ENCODE measurements around the gene ZSCAN10.

The ZSCAN10 gene

GRCh38 chr16:3112058-3112880, 13.2 kb upstream of the ZSCAN10 start, which contains the start of gene ZNF205:
ZNF205 (plus strand) TSS chr16:3112586; CDS start chr16:3113431, 845 bp downstream.
- no peak for DNase-seq (ENCODE audit: low read depth in 3 of 3)

- DNase-seq (ENCODE audit: low read depth in 3 of 3) = peak; percentile 85 to 91 (median 85)
Measured at GRCh38 chr16:3106205-3106928, 7.3 kb upstream of the ZSCAN10 start.

DNA sequence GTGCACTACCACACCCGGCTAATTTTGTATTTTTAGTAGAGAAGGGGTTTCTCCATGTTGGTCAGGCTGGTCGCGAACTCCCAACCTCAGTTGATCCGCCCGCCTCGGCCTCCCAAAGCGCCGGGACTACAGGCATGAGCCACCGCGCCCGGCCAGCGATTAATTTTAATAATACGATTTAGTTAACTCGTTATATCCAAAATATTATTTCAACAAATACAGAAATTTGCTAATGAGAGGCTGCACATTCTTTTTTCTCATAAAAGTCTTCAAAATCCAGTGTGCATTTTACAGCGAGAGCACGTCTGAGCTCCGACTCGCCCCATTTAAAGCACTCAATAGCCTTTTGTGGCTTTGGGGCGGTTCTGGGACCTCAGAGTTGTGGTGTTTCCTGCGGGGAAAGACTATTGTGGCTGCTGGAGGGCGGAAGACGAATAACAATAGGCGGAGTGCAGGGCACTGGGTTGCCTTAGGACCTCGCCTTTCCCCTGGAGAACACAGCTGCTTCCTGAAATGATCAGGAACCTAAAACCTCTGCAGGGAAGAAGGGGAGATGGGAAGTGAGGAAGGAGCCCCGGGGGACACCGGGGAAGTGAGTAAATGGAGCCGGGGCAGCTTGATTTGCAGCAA, 2.9 kb upstream of the ZSCAN10 start:
- no peak for DNase-seq (ENCODE audit: low read depth in 3 of 3)

- peak in 2 of 3 donors; percentile 37 to 61 for DNase-seq (ENCODE audit: low read depth in 3 of 3)
Measured at GRCh38 chr16:3101018-3101840, 2.1 kb upstream of the ZSCAN10 start.

GRCh38 chr16:3099732-3100499, 822 bp upstream of the ZSCAN10 start:
- peak; percentile 90 to 99 (median 94) for DNase-seq (ENCODE audit: low read depth in 3 of 3)

DNA sequence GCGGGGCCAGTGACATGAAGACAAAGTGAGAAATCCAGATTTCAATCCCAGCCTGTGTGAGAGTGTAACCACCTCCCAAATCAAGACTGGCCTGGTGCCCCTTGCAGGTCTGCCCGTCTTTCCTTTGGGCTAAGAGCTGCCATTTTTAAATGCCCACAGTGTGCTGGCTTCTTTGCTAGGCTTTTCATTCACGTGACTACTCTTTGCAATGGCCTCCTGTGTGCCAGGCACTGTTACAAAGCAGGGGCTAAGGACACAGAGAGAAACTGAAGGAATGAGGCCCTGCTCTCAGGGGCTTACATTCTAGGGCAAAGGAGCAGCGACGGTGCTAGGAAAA, 269 bp upstream of the ZSCAN10 start:
- DNase-seq (ENCODE audit: low read depth in 3 of 3) = no peak

- no peak for DNase-seq (ENCODE audit: low read depth in 3 of 3)
Measured at GRCh38 chr16:3097266-3097665, 1.8 kb downstream of the ZSCAN10 start.

GRCh38 chr16:3096362-3096761, 2.7 kb downstream of the ZSCAN10 start:
- DNase-seq (ENCODE audit: low read depth in 3 of 3) = no peak

- DNase-seq (ENCODE audit: low read depth in 3 of 3) = peak in 1 of 3 donors; percentile 49
Measured at GRCh38 chr16:3095869-3096268, 3.2 kb downstream of the ZSCAN10 start.

DNA sequence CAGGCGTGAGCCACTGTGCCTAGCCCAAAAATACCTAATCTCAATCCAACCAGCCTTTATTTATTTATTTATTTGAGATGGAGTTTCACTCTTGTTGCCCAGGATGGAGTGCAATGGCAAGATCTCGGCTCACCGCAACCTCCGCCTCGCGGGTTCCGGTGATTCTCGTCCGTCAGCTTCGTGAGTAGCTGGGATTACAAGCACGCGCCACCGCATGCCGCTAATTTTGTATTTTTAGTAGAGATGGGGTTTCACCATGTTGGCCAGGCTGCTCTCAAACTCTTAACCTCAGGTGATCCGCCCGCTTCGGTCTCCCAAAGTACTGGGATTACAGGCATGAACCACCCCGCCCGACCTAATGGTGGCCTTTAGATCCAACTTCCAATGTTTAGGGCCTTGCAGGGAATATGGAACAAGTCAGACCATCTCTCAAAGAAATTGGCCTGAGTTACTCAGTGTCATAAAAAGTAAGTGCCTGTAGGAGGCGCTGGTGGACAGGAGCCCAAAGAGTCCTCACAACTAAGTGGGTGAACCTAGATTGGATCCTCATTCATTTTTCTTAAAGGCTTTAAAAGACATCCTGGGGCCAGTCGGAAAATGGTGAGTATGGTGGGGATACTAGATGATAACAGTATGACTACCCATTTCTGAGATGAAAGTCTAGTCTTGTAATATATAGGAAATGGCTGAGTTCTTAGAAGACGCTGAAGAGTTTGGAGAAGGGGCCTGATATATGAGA, 4.6 kb downstream of the ZSCAN10 start:
- DNase-seq (ENCODE audit: low read depth in 3 of 3) = no peak

DNA sequence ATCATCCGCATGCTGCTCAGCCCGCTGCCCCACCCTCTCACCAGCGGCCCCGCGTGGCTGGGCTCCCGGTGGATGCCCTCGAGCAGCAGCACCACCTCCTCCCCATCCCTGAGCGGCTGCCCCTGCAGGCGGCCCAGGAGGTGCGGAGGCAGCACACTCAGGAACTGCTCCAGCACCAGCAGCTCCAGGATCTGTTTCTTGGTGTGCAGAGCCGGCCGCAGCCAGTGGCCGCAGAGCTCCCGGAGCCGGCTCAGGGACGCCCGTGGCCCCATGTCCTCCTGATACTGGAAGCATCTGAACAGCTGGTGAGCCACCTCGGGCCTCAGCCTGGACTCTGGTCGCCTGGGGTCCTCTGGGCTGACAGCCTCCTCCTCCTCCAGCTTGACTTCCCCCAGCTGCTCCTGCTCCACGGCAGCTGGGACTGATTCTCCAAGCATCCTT, 6.6 kb downstream of the ZSCAN10 start:
- no peak for DNase-seq (ENCODE audit: low read depth in 3 of 3)

DNA sequence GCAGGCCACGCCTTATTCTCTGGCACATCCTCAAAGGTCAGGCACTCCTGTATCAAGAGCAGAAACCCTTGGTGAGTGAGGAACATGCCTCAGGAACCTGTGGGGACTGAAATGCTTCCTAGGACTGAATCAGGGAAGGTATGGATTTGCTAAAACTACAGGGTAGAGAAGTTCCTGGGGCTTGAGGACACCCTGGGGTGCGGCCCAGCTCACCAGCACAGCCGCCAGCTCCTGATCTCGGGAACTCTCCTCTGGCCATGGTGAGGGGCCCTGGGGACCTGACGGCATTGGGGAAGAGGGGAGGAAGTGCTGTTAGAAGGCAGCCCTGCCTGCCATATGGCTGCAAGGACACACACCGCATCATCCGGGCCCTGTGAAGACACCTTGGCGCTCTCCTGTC, 7.5 kb downstream of the ZSCAN10 start:
- DNase-seq (ENCODE audit: low read depth in 3 of 3) = no peak

DNA sequence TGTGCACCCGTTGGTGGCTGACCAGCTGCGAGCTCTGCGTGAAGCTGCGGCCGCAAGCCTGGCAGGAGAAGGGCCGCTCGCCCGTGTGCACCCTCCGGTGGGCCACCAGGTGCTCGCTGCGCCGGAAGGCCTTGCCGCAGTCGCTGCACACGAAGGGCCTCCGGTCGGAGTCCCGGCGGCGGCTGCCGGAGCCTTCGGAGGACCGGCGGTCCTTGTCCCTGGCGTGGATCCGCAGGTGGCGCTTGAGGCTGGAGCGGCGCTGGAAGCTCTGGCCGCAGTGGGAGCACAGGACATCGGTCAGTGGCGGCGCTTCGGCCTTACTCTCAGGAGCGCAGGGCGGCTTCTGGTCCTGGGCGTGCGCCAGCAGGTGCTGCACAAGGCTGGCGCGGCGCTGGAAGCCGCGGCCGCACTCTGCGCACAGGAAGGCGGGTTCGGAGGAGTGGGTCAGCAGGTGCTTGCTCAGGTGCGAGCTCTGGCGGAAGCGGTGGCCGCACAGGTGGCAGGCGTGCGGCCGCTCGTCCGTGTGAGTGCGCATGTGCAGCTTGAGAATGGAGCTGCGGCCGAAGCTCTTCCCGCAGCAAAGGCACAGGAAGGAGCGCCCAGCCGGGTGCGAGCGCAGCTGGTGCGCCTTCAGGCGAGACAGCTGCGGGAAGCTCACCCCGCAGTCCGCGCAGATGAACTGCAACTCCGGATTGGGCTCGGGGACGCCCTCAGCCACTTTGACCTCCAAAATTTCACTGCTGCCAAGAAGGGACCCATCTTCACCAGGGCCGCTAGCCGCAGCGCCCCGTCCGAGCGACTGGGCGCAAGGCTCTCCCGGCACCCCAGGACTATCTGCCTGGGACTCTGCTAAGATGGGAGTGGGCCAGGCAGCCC, 9.1 kb downstream of the ZSCAN10 start:
- no peak for DNase-seq (ENCODE audit: low read depth in 3 of 3)

- no peak for DNase-seq (ENCODE audit: low read depth in 3 of 3)
Measured at GRCh38 chr16:3088925-3089716, 10.0 kb downstream of the ZSCAN10 start.

DNA sequence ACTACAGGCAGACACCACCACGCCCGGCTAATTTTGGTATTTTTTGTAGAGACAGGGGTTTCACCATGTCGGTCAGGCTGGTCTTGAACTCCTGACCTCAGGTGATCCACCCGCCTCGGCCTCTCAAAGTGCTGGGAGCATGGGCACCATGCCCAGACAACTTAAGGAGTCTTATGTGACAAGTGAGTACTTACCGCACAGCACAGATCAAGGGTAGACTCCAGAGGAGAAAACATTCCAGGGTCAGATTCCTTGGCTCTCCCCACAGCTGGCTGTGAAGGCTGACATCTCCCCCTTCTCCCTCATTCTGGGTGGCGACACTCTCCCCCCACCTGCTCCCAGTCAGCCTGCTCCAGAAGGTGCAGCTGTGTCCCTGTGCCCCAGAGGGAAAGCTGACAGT, 10.6 kb downstream of the ZSCAN10 start:
- DNase-seq (ENCODE audit: low read depth in 3 of 3) = no peak

GRCh38 chr16:3087243-3088235, 11.6 kb downstream of the ZSCAN10 start:
- no peak for DNase-seq (ENCODE audit: low read depth in 3 of 3)

GRCh38 chr16:3086596-3087242, 12.4 kb downstream of the ZSCAN10 start:
- no peak for DNase-seq (ENCODE audit: low read depth in 3 of 3)
